Keratinocyte (primary cell): ENCODE results near the gene NCBP1. TPM values are rescaled to one million over a fixed set of nuclear protein-coding genes. Genes with fewer than 3 reads are reported as not detected.

Source experiments
- DNase-seq: peaks from one replicate; pipeline ENCODE4 v3.0.0-alpha.2; 2011; ENCODE audit warnings: low read depth, missing footprints, low spot score
- FAIRE-seq: peaks from 2 replicates; lab custom pipeline; 2011; peaks lifted over from hg19 to GRCh38; lab: Jason Lieb, UNC
- H2AFZ ChIP-seq: 2 replicates; pipeline ENCODE4 v1.6.0; 2012; ENCODE audit warnings: low read length, control low read depth, inconsistent platforms; ENCODE audit not compliant: control insufficient read depth
- H3K27ac ChIP-seq: 2 replicates; pipeline ENCODE4 v1.5.1; 2011; ENCODE audit warnings: low read length; ENCODE audit not compliant: control insufficient read depth, insufficient read depth
- H3K27me3 ChIP-seq: 3 replicates; pipeline ENCODE4 v1.6.0; 2011; ENCODE audit warnings: low read length; ENCODE audit not compliant: control insufficient read depth, insufficient read depth; ENCODE audit errors: extremely low read depth
- H3K36me3 ChIP-seq, 2 experiments: 2 replicates in 1 of 2; 3 replicates in 1 of 2; pipeline ENCODE4 v1.5.1; 2011; ENCODE audit warnings: low read length in 2 of 2, mild to moderate bottlenecking in 1 of 2; ENCODE audit not compliant: control insufficient read depth in 2 of 2, insufficient read depth in 2 of 2; ENCODE audit errors: extremely low read depth in 1 of 2
- H3K4me1 ChIP-seq: 3 replicates; pipeline ENCODE4 v1.5.1; 2011; ENCODE audit warnings: low read length; ENCODE audit not compliant: control insufficient read depth, insufficient read depth; ENCODE audit errors: extremely low read depth
- H3K4me2 ChIP-seq: 3 replicates; pipeline ENCODE4 v1.6.0; 2011; ENCODE audit warnings: low read depth, low read length; ENCODE audit not compliant: control insufficient read depth, insufficient read depth; ENCODE audit errors: extremely low read depth
- H3K4me3 ChIP-seq, 3 experiments: fragments of 200-600 bp in 1 of 3; sonication (generic) in 1 of 3; 2 replicates in 2 of 3; 3 replicates in 1 of 3; pipeline ENCODE4 v1.5.1; 2011 to 2016; ENCODE audit warnings: low read length in 3 of 3, mild to moderate bottlenecking in 3 of 3, control low read depth in 2 of 3, inconsistent platforms in 1 of 3, low read depth in 1 of 3, mixed read lengths in 1 of 3, mixed run types in 1 of 3, moderate library complexity in 1 of 3; ENCODE audit not compliant: control insufficient read depth in 2 of 3, insufficient read depth in 2 of 3; ENCODE audit errors: extremely low read depth in 1 of 3
- H3K79me2 ChIP-seq: 2 replicates; pipeline ENCODE4 v1.6.0; 2012; ENCODE audit warnings: low read length; ENCODE audit not compliant: control insufficient read depth, insufficient read depth
- H3K9ac ChIP-seq: 3 replicates; pipeline ENCODE4 v1.6.0; 2011; ENCODE audit warnings: low read length; ENCODE audit not compliant: control insufficient read depth, insufficient read depth; ENCODE audit errors: extremely low read depth
- H3K9me1 ChIP-seq: 3 replicates; pipeline ENCODE4 v1.6.0; 2011; ENCODE audit warnings: low read length; ENCODE audit not compliant: control insufficient read depth, insufficient read depth; ENCODE audit errors: extremely low read depth
- H3K9me3 ChIP-seq: 2 replicates; pipeline ENCODE4 v1.5.1; 2012; ENCODE audit warnings: low read depth, low read length; ENCODE audit not compliant: control insufficient read depth
- H4K20me1 ChIP-seq: 3 replicates; pipeline ENCODE4 v1.6.0; 2011; ENCODE audit warnings: low read length; ENCODE audit not compliant: control insufficient read depth, insufficient read depth; ENCODE audit errors: extremely low read depth
- EZH2 ChIP-seq: IDR thresholded peaks from one replicate; pipeline ENCODE4 v1.6.1; 2012; ENCODE audit warnings: inconsistent platforms, mild to moderate bottlenecking, low read length, moderate library complexity
- dilution Hi-C: fragments of 300-500 bp; cut with MboI; formaldehyde crosslinking; loops from one replicate; pipeline ENCODE4 v1.7.0; 2020; ENCODE audit warnings: low sequenced_read_pairs; ENCODE audit not compliant: extremely low pct_ligation_motif_present
- polyA plus RNA-seq, 5 experiments: library from polyadenylated mRNA; depleted of rRNA in 3 of 5; stranded (reverse) in 3 of 5; stranded (forward) in 1 of 5; unstranded in 1 of 5; fragments of >200 nt; gene quantifications; 1 replicate in 1 of 5; 2 replicates in 3 of 5; 3 replicates in 1 of 5; pipeline versions ENCODE4 v1.2.1 to v1.2.3, GENCODE V29; 2011 to 2012; ENCODE audit warnings: missing spikeins in 2 of 5, low read depth in 1 of 5, low replicate concordance in 1 of 5
- TF ChIP-seq, protein P1 (sequence below), 3 experiments: IDR thresholded peaks in 1 of 3; conservative IDR thresholded peaks in 1 of 3; optimal IDR thresholded peaks in 1 of 3; 2 replicates in 2 of 3; 3 replicates in 1 of 3; pipeline versions ENCODE3 to v1.5.1; 2011; ENCODE audit warnings: low read length in 3 of 3, mild to moderate bottlenecking in 3 of 3, moderate library complexity in 2 of 3, control low read depth in 1 of 3, inconsistent platforms in 1 of 3; ENCODE audit not compliant: insufficient read depth in 2 of 3; ENCODE audit errors: extremely low read depth in 1 of 3

The NCBP1 gene
- polyA plus RNA-seq, 1 donor (not counting 4 experiments of a cell fraction or from before 2014, with no cell fraction given): 38.6 TPM

DNA sequence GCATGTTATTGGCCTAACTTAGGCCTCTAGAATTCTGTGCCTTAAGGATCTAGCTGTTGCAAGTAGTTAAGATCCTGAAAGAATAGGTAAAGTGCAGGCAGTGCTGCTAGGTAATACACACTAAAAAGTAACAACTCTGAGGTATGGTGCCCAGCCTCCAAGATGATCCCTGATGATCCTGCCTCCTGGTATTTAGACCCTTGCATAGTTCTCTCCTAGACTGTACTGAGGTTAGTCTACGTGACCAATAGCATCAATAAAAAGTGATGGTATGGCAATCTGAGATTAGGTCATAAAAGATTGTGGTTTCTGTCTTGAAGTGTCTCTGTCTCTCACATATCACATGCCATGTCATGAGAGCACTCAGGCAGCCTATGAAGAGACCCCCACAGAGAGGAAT lies 9.7 kb upstream of the NCBP1 start:
- FAIRE-seq (no peak), DNase-seq (no peak)
- H3K9me3 ChIP-seq: no peaks in the 10 kb centered on the region
- H3K9me1 ChIP-seq: peaks cover under 1% of the 10 kb centered on the region
- H4K20me1 ChIP-seq: peaks cover 3% of the 10 kb centered on the region
- H3K79me2 ChIP-seq: peaks cover 8% of the 10 kb centered on the region
- TF ChIP-seq, protein P1, sequence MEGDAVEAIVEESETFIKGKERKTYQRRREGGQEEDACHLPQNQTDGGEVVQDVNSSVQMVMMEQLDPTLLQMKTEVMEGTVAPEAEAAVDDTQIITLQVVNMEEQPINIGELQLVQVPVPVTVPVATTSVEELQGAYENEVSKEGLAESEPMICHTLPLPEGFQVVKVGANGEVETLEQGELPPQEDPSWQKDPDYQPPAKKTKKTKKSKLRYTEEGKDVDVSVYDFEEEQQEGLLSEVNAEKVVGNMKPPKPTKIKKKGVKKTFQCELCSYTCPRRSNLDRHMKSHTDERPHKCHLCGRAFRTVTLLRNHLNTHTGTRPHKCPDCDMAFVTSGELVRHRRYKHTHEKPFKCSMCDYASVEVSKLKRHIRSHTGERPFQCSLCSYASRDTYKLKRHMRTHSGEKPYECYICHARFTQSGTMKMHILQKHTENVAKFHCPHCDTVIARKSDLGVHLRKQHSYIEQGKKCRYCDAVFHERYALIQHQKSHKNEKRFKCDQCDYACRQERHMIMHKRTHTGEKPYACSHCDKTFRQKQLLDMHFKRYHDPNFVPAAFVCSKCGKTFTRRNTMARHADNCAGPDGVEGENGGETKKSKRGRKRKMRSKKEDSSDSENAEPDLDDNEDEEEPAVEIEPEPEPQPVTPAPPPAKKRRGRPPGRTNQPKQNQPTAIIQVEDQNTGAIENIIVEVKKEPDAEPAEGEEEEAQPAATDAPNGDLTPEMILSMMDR (optimal IDR thresholded peaks at IDR 0.05 in 1 of 3, IDR thresholded peaks at IDR 0.05 in 1 of 3, conservative IDR thresholded peaks at IDR 0.05 in 1 of 3; ENCODE audit: extremely low read depth in 1 of 3, insufficient read depth in 2 of 3, low read length in 3 of 3): no peak
- no peak for TF ChIP-seq EZH2
- no peak overlapping the region for H3K4me3 ChIP-seq
- dilution Hi-C loops: no loop called here
- H3K36me3 ChIP-seq: peaks cover 4% of the 10 kb centered on the region in 2 experiments
- H3K4me1 ChIP-seq: no peaks in the 10 kb centered on the region
- H3K27me3 ChIP-seq: no peaks in the 10 kb centered on the region
- no peak overlapping the region for H3K27ac ChIP-seq
- no peak overlapping the region for H2AFZ ChIP-seq
- no peak overlapping the region for H3K9ac ChIP-seq
- H3K4me2 ChIP-seq: no peak overlapping the region

DNA sequence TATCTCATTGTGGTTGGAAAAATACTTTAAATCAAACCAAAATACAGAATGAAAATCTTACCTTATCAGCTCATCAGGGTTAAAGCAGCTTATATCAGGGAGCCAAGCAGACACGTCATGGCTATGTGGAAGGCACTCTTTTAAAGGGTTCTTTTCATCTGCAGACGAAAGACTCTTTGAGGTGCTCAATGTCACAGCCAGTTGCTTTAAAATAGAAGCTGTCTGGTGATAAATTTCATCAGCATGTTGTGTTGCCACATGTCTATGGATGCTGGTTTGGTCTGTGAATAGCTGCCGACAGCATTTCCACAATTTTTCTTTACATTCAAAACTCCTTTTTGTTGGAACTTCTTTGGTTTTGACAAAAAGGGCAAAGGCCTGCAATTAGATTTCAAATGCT lies 8.0 kb upstream of the NCBP1 start:
- Histone ChIP-seq H3K27ac (no peak overlapping the region), H3K9me1 (peaks cover 2% of the 10 kb centered on the region), H3K9ac (no peak overlapping the region), H3K4me1 (no peaks in the 10 kb centered on the region), H2AFZ (no peak overlapping the region), H3K27me3 (no peaks in the 10 kb centered on the region), H3K4me2 (no peak overlapping the region), H3K4me3 (no peak overlapping the region), H3K79me2 (peaks cover 16% of the 10 kb centered on the region), H3K36me3 (peaks cover 4 to 5% of the 10 kb centered on the region in 2 experiments), H4K20me1 (peaks cover 3% of the 10 kb centered on the region), H3K9me3 (no peaks in the 10 kb centered on the region)
- TF ChIP-seq, protein P1 (optimal IDR thresholded peaks at IDR 0.05 in 1 of 3, IDR thresholded peaks at IDR 0.05 in 1 of 3, conservative IDR thresholded peaks at IDR 0.05 in 1 of 3; ENCODE audit: extremely low read depth in 1 of 3, insufficient read depth in 2 of 3, low read length in 3 of 3): no peak
- TF ChIP-seq EZH2: no peak
- DNase-seq (no peak), FAIRE-seq (no peak)
- dilution Hi-C loops: no loop called here
